Fibroblast of lung (primary cell): ENCODE measurements around the gene GGTLC3. TPM values are rescaled to one million over a fixed set of nuclear protein-coding genes. Genes with fewer than 3 reads are reported as not detected.
A peak's percentile ranks its signal among the peaks of the same experiment; 100 is the strongest.
"Not testable (repeated sequence)": the region's sequence is repeated elsewhere in the genome, so short reads cannot be mapped to it uniquely, and the experiment has no call there.

Experiments
- DNase-seq, 2 donors: peaks; one replicate each; pipeline versions ENCODE4 v3.0.0 to v3.0.0-alpha.2; 2010; ENCODE audit warnings: low read depth in 2 of 2
- H2AFZ ChIP-seq: 2 replicates; pipeline ENCODE4 v1.5.1; 2012; ENCODE audit warnings: low read length, control low read depth, inconsistent platforms
- H3K27ac ChIP-seq: 2 replicates; pipeline ENCODE4 v1.5.1; 2011; ENCODE audit warnings: low read length, control low read depth; ENCODE audit not compliant: insufficient read depth
- H3K27me3 ChIP-seq: 2 replicates; pipeline ENCODE4 v1.5.1; 2011; ENCODE audit warnings: mild to moderate bottlenecking, low read length; ENCODE audit not compliant: control insufficient read depth, insufficient read depth
- H3K36me3 ChIP-seq: 2 replicates; pipeline ENCODE4 v1.5.1; 2011; ENCODE audit warnings: low read length; ENCODE audit not compliant: control insufficient read depth, insufficient read depth
- H3K4me1 ChIP-seq: 2 replicates; pipeline ENCODE4 v1.5.1; 2011; ENCODE audit warnings: low read length; ENCODE audit not compliant: control insufficient read depth, insufficient read depth; ENCODE audit errors: extremely low read depth
- H3K4me2 ChIP-seq: 2 replicates; pipeline ENCODE4 v1.5.1; 2011; ENCODE audit warnings: low read length, control low read depth; ENCODE audit not compliant: insufficient read depth; ENCODE audit errors: extremely low read depth
- H3K4me3 ChIP-seq, 4 experiments: fragments of 200-600 bp in 1 of 4; sonication (generic) in 1 of 4; replicated peaks in 1 of 4; 2 replicates each; pipeline ENCODE4 v1.5.1; 2011 to 2016; ENCODE audit warnings: low read length in 4 of 4, low read depth in 3 of 4, mild to moderate bottlenecking in 3 of 4, control low read depth in 2 of 4, inconsistent platforms in 1 of 4, mixed read lengths in 1 of 4; ENCODE audit not compliant: insufficient read depth in 1 of 4; ENCODE audit errors: control extremely low read depth in 1 of 4
- H3K79me2 ChIP-seq: 2 replicates; pipeline ENCODE4 v1.5.1; 2012; ENCODE audit warnings: mild to moderate bottlenecking, low read length, inconsistent platforms; ENCODE audit not compliant: control insufficient read depth, insufficient read depth
- H3K9ac ChIP-seq: 2 replicates; pipeline ENCODE4 v1.5.1; 2011; ENCODE audit warnings: mild to moderate bottlenecking, low read length, control low read depth; ENCODE audit not compliant: insufficient read depth
- H3K9me3 ChIP-seq: 2 replicates; pipeline ENCODE4 v1.5.1; 2012; ENCODE audit warnings: low read depth, low read length; ENCODE audit not compliant: control insufficient read depth, insufficient read depth
- H4K20me1 ChIP-seq: 2 replicates; pipeline ENCODE4 v1.5.1; 2011; ENCODE audit warnings: low read length; ENCODE audit not compliant: control insufficient read depth, insufficient read depth; ENCODE audit errors: extremely low read depth
- polyA plus RNA-seq, 2 donors: library from polyadenylated mRNA; depleted of rRNA in 1 of 2; stranded (reverse) in 1 of 2; unstranded in 1 of 2; fragments of >200 nt; gene quantifications; 2 replicates each; pipeline ENCODE4 v1.2.1, GENCODE V29; 2011 to 2012; ENCODE audit warnings: missing spikeins in 1 of 2
- total RNA-seq: library from RNA; depleted of rRNA; stranded (reverse); fragments of >200 nt; gene quantifications from 2 replicates; pipeline ENCODE4 v1.2.1, GENCODE V29; 2014

GGTLC3 gene
- total and polyA plus RNA-seq, 2 donors (not counting 1 experiment from before 2014, with no cell fraction given): not detected

- H3K27ac ChIP-seq, DNase-seq, H3K4me1 ChIP-seq, H3K9ac ChIP-seq, H3K9me3 ChIP-seq, H3K4me2 ChIP-seq, H2AFZ ChIP-seq, H4K20me1 ChIP-seq, H3K4me3 ChIP-seq, H3K79me2 ChIP-seq, H3K36me3 ChIP-seq, H3K27me3 ChIP-seq: not testable (repeated sequence)
Observed at GRCh38 chr22:18529416-18530145, 11.6 kb upstream of the GGTLC3 start.

DNA sequence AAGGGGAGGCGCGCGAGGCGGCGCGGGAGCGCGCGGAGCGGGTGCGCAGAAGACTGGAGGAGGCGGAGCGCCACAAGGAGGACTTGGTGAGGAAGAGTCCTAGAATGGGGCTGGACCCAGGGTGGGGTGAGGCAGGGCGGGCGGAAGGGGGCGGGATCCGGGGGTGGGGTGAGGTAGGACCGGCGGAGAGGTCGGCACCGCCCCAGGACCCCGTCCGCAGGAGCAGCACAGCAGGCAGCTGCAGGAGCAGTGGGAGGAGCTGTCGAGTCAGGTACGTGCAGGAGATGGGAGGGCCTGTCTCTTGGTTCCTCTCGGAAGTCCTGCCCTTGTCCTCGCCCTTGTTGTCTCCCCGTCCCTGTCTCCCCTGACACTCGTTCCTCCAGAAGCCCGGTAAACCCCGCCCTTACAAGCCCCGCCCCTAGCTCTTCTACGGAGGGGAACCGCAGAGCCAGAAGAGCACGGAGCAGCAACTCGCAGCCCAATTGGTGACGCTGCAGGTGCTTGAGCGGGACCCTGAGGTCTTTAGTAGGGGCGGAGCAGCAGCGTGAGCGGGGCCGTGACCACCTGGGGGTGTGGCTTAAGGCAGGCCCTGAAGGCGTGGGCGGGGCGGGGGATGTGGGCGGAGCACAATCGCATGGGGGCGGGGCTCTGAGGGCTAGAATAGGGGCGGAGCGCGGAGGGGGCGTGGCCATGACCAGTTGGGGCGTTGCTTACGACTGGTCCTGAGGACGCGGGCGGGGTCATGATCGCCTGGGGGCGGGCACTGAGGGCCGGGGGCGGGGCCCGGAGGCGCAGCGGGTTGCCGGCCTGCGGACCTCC lies 10.8 kb upstream of the GGTLC3 start:
- H3K9ac ChIP-seq, H4K20me1 ChIP-seq, H2AFZ ChIP-seq, H3K79me2 ChIP-seq, H3K4me2 ChIP-seq, H3K27ac ChIP-seq, H3K27me3 ChIP-seq, H3K4me1 ChIP-seq, H3K9me3 ChIP-seq, H3K36me3 ChIP-seq: not testable (repeated sequence)
- H3K4me3 ChIP-seq: peak overlapping the region in 1 of 4 experiments; percentile 44
- DNase-seq: peak; percentile 50 to 90

- not testable (repeated sequence) for DNase-seq, H3K79me2 ChIP-seq, H3K4me2 ChIP-seq, H3K9me3 ChIP-seq, H3K4me1 ChIP-seq, H4K20me1 ChIP-seq, H3K27me3 ChIP-seq, H3K9ac ChIP-seq, H2AFZ ChIP-seq, H3K27ac ChIP-seq, H3K36me3 ChIP-seq
- peak within 1 kb of the TSS in 1 of 4 experiments; percentile 44 for H3K4me3 ChIP-seq
Observed at GRCh38 chr22:18527752-18528596, 10.0 kb upstream of the GGTLC3 start, which contains the start of gene TMEM191B. Gene TMEM191B, plus strand, starts transcription at chr22:18527802. Its CDS starts 179 bp downstream, at chr22:18527981.

DNA sequence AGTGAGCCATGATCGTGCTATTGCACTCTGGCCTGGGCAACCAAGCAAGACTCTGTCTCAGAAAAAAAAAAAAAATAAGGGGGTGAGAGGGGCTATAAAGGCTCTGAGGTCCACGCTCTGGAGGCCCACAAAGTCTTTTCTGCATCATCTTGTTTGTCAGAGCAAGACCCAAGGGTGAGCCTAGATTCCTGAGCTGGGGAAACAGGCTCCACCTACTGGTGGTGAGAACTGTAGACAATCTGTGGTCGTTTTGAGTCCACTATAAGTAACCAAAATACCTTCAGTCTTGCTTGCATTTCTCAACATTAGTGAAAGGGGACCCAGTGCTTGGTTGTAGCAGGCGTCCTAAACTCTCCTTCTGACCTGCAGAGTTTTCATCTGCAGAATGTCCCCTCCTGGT lies 5.4 kb upstream of the GGTLC3 start:
- H3K9ac ChIP-seq, H3K4me1 ChIP-seq: not testable (repeated sequence)

GRCh38 chr22:18522762-18523161 lies 4.8 kb upstream of the GGTLC3 start:
- H3K36me3 ChIP-seq, H3K79me2 ChIP-seq, H3K4me2 ChIP-seq, DNase-seq, H3K9me3 ChIP-seq, H3K4me1 ChIP-seq, H3K27me3 ChIP-seq, H3K9ac ChIP-seq, H3K4me3 ChIP-seq, H4K20me1 ChIP-seq, H2AFZ ChIP-seq, H3K27ac ChIP-seq: not testable (repeated sequence)

More for the DNA sequence above, 5.4 kb upstream of the GGTLC3 start:
- H3K79me2 ChIP-seq, H4K20me1 ChIP-seq, H3K27ac ChIP-seq, H3K27me3 ChIP-seq, H2AFZ ChIP-seq, H3K9me3 ChIP-seq, H3K4me3 ChIP-seq, H3K36me3 ChIP-seq, DNase-seq, H3K4me2 ChIP-seq: not testable (repeated sequence)

DNA sequence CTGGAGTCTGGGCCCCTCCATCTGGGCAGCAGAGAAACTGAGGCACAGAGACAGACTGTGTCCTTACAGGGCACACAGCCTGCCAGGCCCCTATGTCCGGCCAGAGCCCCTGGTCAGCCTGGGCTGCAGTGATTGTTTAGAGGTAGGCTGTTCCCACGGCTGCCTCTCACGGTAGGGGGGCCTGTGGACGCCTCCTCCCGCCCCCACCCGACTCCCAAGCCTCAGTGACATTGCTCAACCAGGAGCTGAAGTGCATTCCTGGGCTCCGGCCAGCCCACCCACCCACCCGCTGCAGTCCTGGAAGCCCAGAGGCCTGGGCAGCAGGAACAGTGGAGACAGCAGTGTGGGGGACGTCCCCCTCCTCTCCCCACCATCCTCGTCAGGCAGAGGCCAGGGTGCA lies 4.5 kb downstream of the GGTLC3 start:
- H3K27ac ChIP-seq, H3K9me3 ChIP-seq, H3K4me2 ChIP-seq, H3K27me3 ChIP-seq, H3K79me2 ChIP-seq, H3K9ac ChIP-seq, H3K36me3 ChIP-seq, H3K4me3 ChIP-seq, H3K4me1 ChIP-seq, H2AFZ ChIP-seq, H4K20me1 ChIP-seq: not testable (repeated sequence)
- DNase-seq: peak in 1 of 2 donors; percentile 0
